CD14-positive monocyte (primary cell): ENCODE data around the gene C9orf72. TPM values are rescaled to one million over a fixed set of nuclear protein-coding genes. Genes with fewer than 3 reads are reported as not detected.

Experiments used
- DNase-seq, 3 donors: peaks; one replicate each; pipeline ENCODE4 v3.0.0-alpha.2; 2011 to 2022
- H2AFZ ChIP-seq: 2 replicates; pipeline ENCODE4 v1.6.0; 2012; ENCODE audit warnings: mild to moderate bottlenecking, low read depth, low read length, inconsistent platforms; ENCODE audit not compliant: insufficient read depth, poor library complexity, severe bottlenecking
- H3K27ac ChIP-seq, 2 donors: 1 replicate in 1 of 2; 2 replicates in 1 of 2; pipeline ENCODE4 v1.5.1; 2012 to 2013; ENCODE audit warnings: low read length in 2 of 2, control low read depth in 1 of 2, inconsistent platforms in 1 of 2, low read depth in 1 of 2, mild to moderate bottlenecking in 1 of 2
- H3K27me3 ChIP-seq, 2 donors: one replicate each; pipeline versions ENCODE4 v1.6.0 to v1.6.1; 2011 to 2013; ENCODE audit warnings: low read length in 2 of 2; ENCODE audit not compliant: control insufficient read depth in 2 of 2, insufficient read depth in 2 of 2
- H3K36me3 ChIP-seq, 2 donors: replicated peaks in 1 of 2; 1 replicate in 1 of 2; 2 replicates in 1 of 2; pipeline versions ENCODE4 v1.5.1 to v1.6.1; 2012 to 2013; ENCODE audit warnings: low read length in 2 of 2, control low read depth in 1 of 2, inconsistent platforms in 1 of 2, mild to moderate bottlenecking in 1 of 2; ENCODE audit not compliant: insufficient read depth in 2 of 2, control insufficient read depth in 1 of 2
- H3K4me1 ChIP-seq, 2 donors: 1 replicate in 1 of 2; 2 replicates in 1 of 2; pipeline versions ENCODE4 v1.5.1 to v1.6.1; 2012 to 2013; ENCODE audit warnings: low read length in 2 of 2, control low read depth in 1 of 2, inconsistent platforms in 1 of 2, mild to moderate bottlenecking in 1 of 2, moderate library complexity in 1 of 2; ENCODE audit not compliant: insufficient read depth in 2 of 2, control insufficient read depth in 1 of 2
- H3K4me2 ChIP-seq: replicated peaks from 2 replicates; pipeline ENCODE3; 2012; ENCODE audit warnings: low read length, moderate library complexity, mild to moderate bottlenecking; ENCODE audit not compliant: poor library complexity, severe bottlenecking; ENCODE audit errors: extremely low read depth
- H3K4me3 ChIP-seq, 3 experiments: fragments of 200-600 bp in 1 of 3; sonication (generic) in 1 of 3; replicated peaks in 1 of 3; 1 replicate in 2 of 3; 2 replicates in 1 of 3; pipeline ENCODE4 v1.5.1; 2011 to 2013; ENCODE audit warnings: low read length in 3 of 3, mild to moderate bottlenecking in 3 of 3, control low read depth in 2 of 3, low read depth in 2 of 3, inconsistent platforms in 1 of 3, moderate library complexity in 1 of 3
- H3K79me2 ChIP-seq: 2 replicates; pipeline ENCODE4 v1.6.0; 2012; ENCODE audit warnings: mild to moderate bottlenecking, control low read depth, inconsistent platforms, low read length, moderate library complexity; ENCODE audit not compliant: insufficient read depth
- H3K9ac ChIP-seq: 2 replicates; pipeline ENCODE4 v1.6.0; 2017; ENCODE audit warnings: low read length, mild to moderate bottlenecking; ENCODE audit not compliant: insufficient read depth, poor library complexity, severe bottlenecking
- H3K9me3 ChIP-seq, 2 donors: replicated peaks in 1 of 2; 1 replicate in 1 of 2; 2 replicates in 1 of 2; pipeline versions ENCODE4 v1.5.1 to v1.6.1; 2012 to 2013; ENCODE audit warnings: low read length in 2 of 2, control low read depth in 1 of 2; ENCODE audit not compliant: control insufficient read depth in 1 of 2, insufficient read depth in 1 of 2
- H4K20me1 ChIP-seq: 2 replicates; pipeline ENCODE4 v1.6.0; 2012; ENCODE audit warnings: mild to moderate bottlenecking, low read length, control low read depth, moderate library complexity; ENCODE audit not compliant: insufficient read depth
- H3K27ac Mint-ChIP-seq, 7 donors: one replicate each; pipeline ENCODE4 v1.8.0; 2020; ENCODE audit warnings: mild to moderate bottlenecking in 7 of 7, mixed read lengths in 7 of 7, moderate library complexity in 6 of 7, inconsistent platforms in 2 of 7
- H3K27me3 Mint-ChIP-seq, 3 donors: one replicate each; pipeline ENCODE4 v1.8.0; 2021 to 2022; ENCODE audit warnings: low read depth in 3 of 3, mild to moderate bottlenecking in 3 of 3, mixed read lengths in 3 of 3, moderate library complexity in 3 of 3, inconsistent platforms in 1 of 3
- H3K36me3 Mint-ChIP-seq, 2 donors: one replicate each; pipeline ENCODE4 v1.8.0; 2020; ENCODE audit warnings: mixed read lengths in 2 of 2, inconsistent platforms in 1 of 2, mild to moderate bottlenecking in 1 of 2
- H3K4me1 Mint-ChIP-seq: one replicate; pipeline ENCODE4 v1.8.0; 2020; ENCODE audit warnings: mild to moderate bottlenecking, mixed read lengths
- H3K4me3 Mint-ChIP-seq, 2 donors: one replicate each; pipeline ENCODE4 v1.8.0; 2020; ENCODE audit warnings: mild to moderate bottlenecking in 2 of 2, mixed read lengths in 2 of 2, moderate library complexity in 1 of 2
- H3K9me3 Mint-ChIP-seq, 7 donors: one replicate each; pipeline ENCODE4 v1.8.0; 2020 to 2022; ENCODE audit warnings: mixed read lengths in 7 of 7, mild to moderate bottlenecking in 6 of 7, moderate library complexity in 6 of 7, inconsistent platforms in 2 of 7
- CTCF ChIP-seq: fragments of 200-600 bp; IDR thresholded peaks from one replicate; pipeline ENCODE4 v1.8.0; 2022; ENCODE audit warnings: antibody characterized with exemption, mild to moderate bottlenecking
- WGBS: methylation state at CpG from one replicate; pipeline ENCODE4 v1.1.5; 2013; ENCODE audit warnings: missing lambda C conversion rate; ENCODE audit not compliant: insufficient coverage; 5-methylcytosine and 5-hydroxymethylcytosine counted together
- intact Hi-C, 2 donors: fragments of 100-400 bp; cut with micrococcal nuclease; formaldehyde crosslinking; loops; one replicate each; pipeline versions ENCODE4 v1.15.0 to v1.15.1; 2023
- polyA plus RNA-seq, 3 donors: library from polyadenylated mRNA; depleted of rRNA in 1 of 3; unstranded in 2 of 3; stranded (reverse) in 1 of 3; fragments of 300-500 nt in 2 of 3; fragments of >200 nt in 1 of 3; fragmentation: Illumina TruSeq in 2 of 3; gene quantifications; 1 replicate in 2 of 3; 2 replicates in 1 of 3; pipeline ENCODE4 v1.2.3, GENCODE V29; 2012 to 2021

Gene C9orf72
- polyA plus RNA-seq, 3 donors: 105 to 142 (median 128) TPM

GRCh38 chr9:27622693-27623340 is 49.5 kb upstream of the C9orf72 start:
- peak overlapping the region in 1 of 3 experiments; percentile 46 for H3K4me3 ChIP-seq
- no peak for TF ChIP-seq CTCF
- H3K27me3 Mint-ChIP-seq: no peaks in the 10 kb centered on the region
- no peaks in the 10 kb centered on the region for H3K9me3 Mint-ChIP-seq
- H3K36me3 Mint-ChIP-seq: peaks cover 0 to 3% of the 10 kb centered on the region in 2 donors
- peak overlapping the region; percentile 66 for H3K4me2 ChIP-seq
- no peaks in the 10 kb centered on the region for H3K36me3 ChIP-seq
- peak; percentile 47 to 74 (median 67) for DNase-seq
- WGBS: no CpG with 5 or more reads among the region's 5 CpGs
- peak overlapping the region in 6 of 7 donors; percentile 57 to 89 (median 76) for H3K27ac Mint-ChIP-seq
- H2AFZ ChIP-seq: no peak overlapping the region
- H3K9ac ChIP-seq: no peak overlapping the region
- H3K4me1 ChIP-seq: peaks cover 24 to 33% of the 10 kb centered on the region in 2 donors
- intact Hi-C loops: loop anchor here in 1 of 2 donors (10.0 kb wide), 1 partner anchor 48 kb away; the partner anchor contains the start of gene C9orf72
- H3K27me3 ChIP-seq: no peaks in the 10 kb centered on the region
- H3K9me3 ChIP-seq: no peaks in the 10 kb centered on the region
- peaks cover 31% of the 10 kb centered on the region for H3K4me1 Mint-ChIP-seq
- H3K79me2 ChIP-seq: no peaks in the 10 kb centered on the region
- H4K20me1 ChIP-seq: no peaks in the 10 kb centered on the region
- H3K4me3 Mint-ChIP-seq: peak overlapping the region in 1 of 2 donors; percentile 46
- H3K27ac ChIP-seq: peak overlapping the region in 1 of 2 donors; percentile 74

GRCh38 chr9:27619743-27620142 is 46.5 kb upstream of the C9orf72 start:
- no peaks in the 10 kb centered on the region for H3K79me2 ChIP-seq
- DNase-seq: no peak
- no peak overlapping the region for H3K4me2 ChIP-seq
- Mint-ChIP-seq H3K4me3 (no peak overlapping the region), H3K27me3 (no peaks in the 10 kb centered on the region), H3K36me3 (no peaks in the 10 kb centered on the region), H3K27ac (peak overlapping the region in 2 of 7 donors; percentile 33 to 56), H3K9me3 (no peaks in the 10 kb centered on the region), H3K4me1 (peaks cover 22% of the 10 kb centered on the region)
- no peak for TF ChIP-seq CTCF
- WGBS: 91% methylated on average over 4 of the region's 6 CpGs
- H3K9ac ChIP-seq: no peak overlapping the region
- H2AFZ ChIP-seq: peak overlapping the region; percentile 47
- H3K9me3 ChIP-seq: no peaks in the 10 kb centered on the region
- intact Hi-C loops: loop anchor here in 1 of 2 donors (10.0 kb wide), 1 partner anchor 45 kb away; the partner anchor contains the start of gene C9orf72
- no peaks in the 10 kb centered on the region for H4K20me1 ChIP-seq
- no peak overlapping the region for H3K4me3 ChIP-seq
- H3K4me1 ChIP-seq: peaks cover 16 to 29% of the 10 kb centered on the region in 2 donors
- no peaks in the 10 kb centered on the region for H3K27me3 ChIP-seq
- no peaks in the 10 kb centered on the region for H3K36me3 ChIP-seq
- H3K27ac ChIP-seq: peak overlapping the region in 1 of 2 donors; percentile 23
